Muscle of leg (tissue), 11 donors: ENCODE measurements around the gene CNRIP1. TPM values are rescaled to one million over a fixed set of nuclear protein-coding genes. Genes with fewer than 3 reads are reported as not detected.
A peak's percentile ranks its signal among the peaks of the same experiment; 100 is the strongest.

ENCODE experiments used
- DNase-seq: peaks from one replicate; pipeline ENCODE4 v3.0.0; 2013
- H3K27ac ChIP-seq: one replicate; pipeline ENCODE4 v1.5.1; 2013; ENCODE audit warnings: mild to moderate bottlenecking, low read length, control low read depth
- H3K27me3 ChIP-seq: one replicate; pipeline ENCODE4 v1.6.1; 2013; ENCODE audit warnings: low read length; ENCODE audit not compliant: control insufficient read depth, insufficient read depth
- H3K36me3 ChIP-seq: one replicate; pipeline ENCODE4 v1.6.1; 2013; ENCODE audit warnings: low read length; ENCODE audit not compliant: control insufficient read depth, insufficient read depth
- H3K4me1 ChIP-seq: one replicate; pipeline ENCODE4 v1.6.1; 2013; ENCODE audit warnings: low read length; ENCODE audit not compliant: control insufficient read depth, insufficient read depth
- H3K4me3 ChIP-seq: one replicate; pipeline ENCODE4 v1.5.1; 2013; ENCODE audit warnings: low read length, control low read depth
- H3K9me3 ChIP-seq: replicated peaks from 2 replicates; pipeline ENCODE4 v1.6.1; 2013; ENCODE audit warnings: low read depth, low read length; ENCODE audit not compliant: control insufficient read depth
- WGBS: methylation state at CpG from one replicate; pipeline ENCODE4 v1.1.5; 2013; ENCODE audit warnings: missing lambda C conversion rate; ENCODE audit not compliant: insufficient coverage; 5-methylcytosine and 5-hydroxymethylcytosine counted together
- polyA plus RNA-seq, 8 donors: library from polyadenylated mRNA; unstranded; fragments of 120-200 nt; gene quantifications; one replicate each; pipeline versions ENCODE4 v1.2.1 to v1.2.3, GENCODE V29; 2013; ENCODE audit warnings: inconsistent platforms in 1 of 8, low replicate concordance in 1 of 8; ENCODE audit not compliant: insufficient read length in 8 of 8, insufficient read depth in 1 of 8
- total RNA-seq: library from RNA; stranded (reverse); fragments of 120-200 nt; gene quantifications from one replicate; pipeline ENCODE4 v1.2.4, GENCODE V29; 2013

The CNRIP1 gene
- total and polyA plus RNA-seq, 9 donors = 21.1 to 34.7 (median 24.7) TPM

DNA sequence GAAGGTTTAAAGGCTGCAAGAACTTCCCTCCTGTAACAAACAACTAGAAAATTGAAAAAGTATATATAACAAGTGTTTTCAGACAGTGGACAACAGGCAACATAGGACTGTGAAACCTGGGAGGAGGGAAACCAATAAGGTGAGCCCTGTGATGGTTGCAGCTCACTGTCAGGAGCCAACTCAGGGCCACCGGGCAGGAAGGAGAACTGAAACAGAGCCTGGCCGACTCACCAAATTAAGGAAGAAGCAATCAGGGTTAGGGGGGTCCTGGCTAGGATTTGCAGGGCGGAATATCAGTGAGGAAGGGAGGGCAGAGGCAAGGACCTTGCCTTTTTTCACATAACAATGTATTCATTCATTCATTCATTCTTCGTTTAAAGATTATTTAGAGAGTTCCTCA lies 21.8 kb upstream of the CNRIP1 start:
- WGBS = 56% methylated on average over 3 of the region's 4 CpGs
- DNase-seq = no peak
- Histone ChIP-seq H3K9me3 (no peaks in the 10 kb centered on the region), H3K4me3 (no peak overlapping the region), H3K27me3 (peaks cover 7% of the 10 kb centered on the region), H3K36me3 (no peaks in the 10 kb centered on the region), H3K4me1 (no peaks in the 10 kb centered on the region), H3K27ac (no peak overlapping the region)

DNA sequence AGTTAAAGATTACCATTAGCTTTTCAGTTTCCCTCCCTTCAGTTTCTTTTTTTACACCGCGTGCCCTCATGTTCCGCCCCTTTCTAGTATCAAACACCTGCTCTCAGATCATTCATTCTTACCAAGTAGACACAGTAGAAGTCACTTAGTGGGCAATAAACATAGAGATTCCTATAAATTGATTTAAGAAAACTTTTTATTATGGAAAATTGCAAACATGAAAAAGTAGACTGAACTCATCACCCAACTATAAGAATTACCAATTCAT lies 21.2 kb upstream of the CNRIP1 start:
- WGBS = no CpG with 5 or more reads among the region's 3 CpGs
- Histone ChIP-seq H3K27me3 (peaks cover 7% of the 10 kb centered on the region), H3K36me3 (no peaks in the 10 kb centered on the region), H3K4me1 (no peaks in the 10 kb centered on the region), H3K9me3 (no peaks in the 10 kb centered on the region), H3K4me3 (no peak overlapping the region), H3K27ac (no peak overlapping the region)
- DNase-seq = no peak

- no CpG with 5 or more reads among the region's 5 CpGs for WGBS
- Histone ChIP-seq H3K36me3 (no peaks in the 10 kb centered on the region), H3K27ac (no peak overlapping the region), H3K4me1 (no peaks in the 10 kb centered on the region), H3K27me3 (peaks cover 7% of the 10 kb centered on the region), H3K4me3 (no peak overlapping the region), H3K9me3 (no peaks in the 10 kb centered on the region)
- no peak for DNase-seq
Measured at GRCh38 chr2:68340226-68341061, 20.7 kb upstream of the CNRIP1 start.

DNA sequence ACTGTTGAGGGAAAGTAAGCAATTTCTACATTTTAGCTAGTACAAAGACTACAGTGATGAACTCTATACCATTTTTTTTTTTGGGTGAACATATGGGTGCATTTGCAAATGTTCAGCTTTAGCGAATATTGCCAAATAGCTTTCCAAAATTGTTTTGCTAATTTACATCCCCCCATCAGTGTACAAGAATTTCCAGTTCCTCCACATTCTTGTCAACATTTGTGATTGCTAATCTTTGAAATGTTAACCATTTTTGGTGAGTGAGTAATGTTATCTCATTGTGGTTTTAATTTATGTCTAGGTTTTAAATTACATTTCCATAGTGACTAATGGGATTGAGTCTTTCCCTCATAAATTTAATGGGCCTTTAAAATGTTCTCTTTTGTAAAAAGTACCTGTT lies 16.4 kb upstream of the CNRIP1 start:
- Histone ChIP-seq H3K9me3 (no peaks in the 10 kb centered on the region), H3K4me1 (no peaks in the 10 kb centered on the region), H3K36me3 (no peaks in the 10 kb centered on the region), H3K4me3 (no peak overlapping the region), H3K27me3 (peaks cover 7% of the 10 kb centered on the region), H3K27ac (no peak overlapping the region)
- no CpG with 5 or more reads among the region's 1 CpG for WGBS
- DNase-seq = no peak

- WGBS = no CpG with 5 or more reads among the region's 3 CpGs
- Histone ChIP-seq H3K27me3 (peaks cover 2% of the 10 kb centered on the region), H3K36me3 (no peaks in the 10 kb centered on the region), H3K9me3 (no peaks in the 10 kb centered on the region), H3K4me3 (no peak overlapping the region), H3K27ac (no peak overlapping the region), H3K4me1 (no peaks in the 10 kb centered on the region)
- no peak for DNase-seq
Measured at GRCh38 chr2:68333931-68334330, 14.2 kb upstream of the CNRIP1 start.

- H3K27me3 ChIP-seq = no peaks in the 10 kb centered on the region
- H3K27ac ChIP-seq = no peak overlapping the region
- no peaks in the 10 kb centered on the region for H3K9me3 ChIP-seq
- no peak overlapping the region for H3K4me3 ChIP-seq
- DNase-seq = no peak
- 80% methylated on average over 1 of the region's 8 CpGs for WGBS
- no peaks in the 10 kb centered on the region for H3K4me1 ChIP-seq
- H3K36me3 ChIP-seq = no peaks in the 10 kb centered on the region
Measured at GRCh38 chr2:68333009-68333408, 13.3 kb upstream of the CNRIP1 start.

GRCh38 chr2:68330691-68331090 lies 10.9 kb upstream of the CNRIP1 start:
- no peak overlapping the region for H3K4me3 ChIP-seq
- no peaks in the 10 kb centered on the region for H3K9me3 ChIP-seq
- H3K4me1 ChIP-seq = no peaks in the 10 kb centered on the region
- H3K36me3 ChIP-seq = no peaks in the 10 kb centered on the region
- H3K27ac ChIP-seq = no peak overlapping the region
- DNase-seq = peak; percentile 33
- WGBS = 71% methylated on average over 1 of the region's 2 CpGs
- no peaks in the 10 kb centered on the region for H3K27me3 ChIP-seq

GRCh38 chr2:68328901-68329300 lies 9.2 kb upstream of the CNRIP1 start:
- no peak overlapping the region for H3K4me3 ChIP-seq
- 48% methylated on average over 4 of the region's 5 CpGs for WGBS
- H3K27me3 ChIP-seq = no peaks in the 10 kb centered on the region
- no peaks in the 10 kb centered on the region for H3K4me1 ChIP-seq
- H3K36me3 ChIP-seq = no peaks in the 10 kb centered on the region
- H3K9me3 ChIP-seq = no peaks in the 10 kb centered on the region
- no peak overlapping the region for H3K27ac ChIP-seq
- no peak for DNase-seq

- 74% methylated on average over 3 of the region's 3 CpGs for WGBS
- Histone ChIP-seq H3K4me1 (peaks cover 4% of the 10 kb centered on the region), H3K36me3 (no peaks in the 10 kb centered on the region), H3K27me3 (no peaks in the 10 kb centered on the region), H3K27ac (no peak overlapping the region), H3K9me3 (no peaks in the 10 kb centered on the region), H3K4me3 (no peak overlapping the region)
- DNase-seq = no peak
Measured at GRCh38 chr2:68325056-68325455, 5.3 kb upstream of the CNRIP1 start.

DNA sequence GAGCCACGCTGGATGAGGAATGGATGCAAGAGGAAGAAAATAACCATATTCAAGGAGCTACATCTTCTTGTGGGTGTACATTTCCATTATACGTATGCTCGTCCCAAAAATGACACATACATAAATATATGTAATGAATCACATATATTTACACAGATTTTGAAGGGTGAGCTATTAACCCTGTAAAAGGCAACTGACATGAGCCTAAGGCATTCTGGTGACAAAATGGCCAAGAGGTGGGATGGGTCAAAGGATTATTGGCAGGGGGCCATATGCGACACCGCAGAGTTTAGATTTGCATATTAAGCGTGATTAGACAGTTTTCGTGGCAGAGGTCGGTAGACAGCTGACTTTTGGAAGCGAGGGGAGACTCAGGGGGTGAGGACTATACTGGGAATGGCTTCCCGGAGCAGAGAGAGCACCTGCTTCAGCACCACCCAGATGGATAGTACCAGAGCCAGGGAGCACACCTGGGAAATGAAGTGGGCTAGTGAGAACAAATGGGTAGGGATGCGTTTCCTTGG lies 431 bp upstream of the CNRIP1 start:
- peak; percentile 62 for DNase-seq
- Histone ChIP-seq H3K9me3 (no peaks in the 10 kb centered on the region), H3K36me3 (peaks cover 12% of the 10 kb centered on the region), H3K27me3 (peaks cover 3% of the 10 kb centered on the region), H3K4me1 (peaks cover 9% of the 10 kb centered on the region), H3K27ac (peak overlapping the region; percentile 98), H3K4me3 (peak overlapping the region; percentile 86)
- WGBS = 9% methylated on average over 6 of the region's 11 CpGs
